Stimulated activated CD4-positive, alpha-beta T cell treated with anti-CD3 and anti-CD28 coated beads, Interleukin-1b, Interleukin-23, amount 100 ng/mL, for 48 hours (primary cell): ENCODE measurements around the gene PC.

Source experiments
- DNase-seq: peaks from one replicate; pipeline ENCODE4 v3.0.0-alpha.2; 2020

Gene PC

GRCh38 chr11:66864924-66865697, 93.1 kb downstream of the PC start:
- DNase-seq, result no peak

- DNase-seq, result no peak
These were observed 93.8 kb downstream of the PC start for GRCh38 chr11:66864172-66864901.

GRCh38 chr11:66863428-66864125, 94.6 kb downstream of the PC start:
- no peak for DNase-seq

- DNase-seq, result no peak
These were observed 95.6 kb downstream of the PC start for GRCh38 chr11:66862559-66863037.

- DNase-seq, result no peak
These were observed 96.2 kb downstream of the PC start for GRCh38 chr11:66861774-66862558.

- DNase-seq, result no peak
These were observed 97.0 kb downstream of the PC start for GRCh38 chr11:66861038-66861773.

GRCh38 chr11:66860449-66860831, 97.7 kb downstream of the PC start:
- no peak for DNase-seq

- no peak for DNase-seq
These were observed 98.3 kb downstream of the PC start for GRCh38 chr11:66859686-66860448.

GRCh38 chr11:66858939-66859685, 99.1 kb downstream of the PC start:
- DNase-seq, result no peak

GRCh38 chr11:66858186-66858938, 99.8 kb downstream of the PC start:
- DNase-seq, result no peak

GRCh38 chr11:66857927-66858185, 100.3 kb downstream of the PC start:
- DNase-seq, result no peak

- no peak for DNase-seq
These were observed 100.8 kb downstream of the PC start for GRCh38 chr11:66857234-66857926.

- no peak for DNase-seq
These were observed 101.5 kb downstream of the PC start, which contains the start of gene LRFN4 for GRCh38 chr11:66856496-66857233. Gene LRFN4, plus strand, starts transcription at chr11:66857064. Its CDS starts 681 bp downstream, at chr11:66857745.

GRCh38 chr11:66855574-66856495, 102.3 kb downstream of the PC start:
- DNase-seq, result peak; percentile 85

- no peak for DNase-seq
These were observed 103.4 kb downstream of the PC start for GRCh38 chr11:66854729-66855211.

GRCh38 chr11:66854231-66854661, 103.9 kb downstream of the PC start:
- no peak for DNase-seq
